Hepatocyte (in vitro differentiated cells): ENCODE results near the gene IRF7. TPM values are rescaled to one million over a fixed set of nuclear protein-coding genes. Genes with fewer than 3 reads are reported as not detected.

Experiments used
- DNase-seq: peaks from one replicate; pipeline ENCODE4 v3.0.0-alpha.2; 2016; ENCODE audit warnings: low spot score
- H2AFZ ChIP-seq: fragments of 200-600 bp; sonication (generic); 2 replicates; pipeline ENCODE4 v1.6.0; 2016; ENCODE audit warnings: antibody characterized with exemption, mild to moderate bottlenecking
- H3K27ac ChIP-seq: fragments of 200-600 bp; sonication (generic); 2 replicates; pipeline ENCODE4 v1.5.1; 2016; ENCODE audit warnings: mild to moderate bottlenecking
- H3K27me3 ChIP-seq: fragments of 200-600 bp; sonication (generic); 2 replicates; pipeline ENCODE4 v1.6.1; 2016
- H3K36me3 ChIP-seq: fragments of 200-600 bp; sonication (generic); replicated peaks from 2 replicates; pipeline ENCODE4 v1.5.1; 2016; ENCODE audit warnings: low read depth; ENCODE audit not compliant: insufficient read depth
- H3K4me1 ChIP-seq: fragments of 200-600 bp; sonication (generic); 2 replicates; pipeline ENCODE4 v1.5.1; 2016; ENCODE audit warnings: mild to moderate bottlenecking, moderate library complexity; ENCODE audit not compliant: insufficient read depth
- H3K4me2 ChIP-seq: fragments of 200-600 bp; sonication (generic); 2 replicates; pipeline ENCODE4 v1.6.0; 2016
- H3K4me3 ChIP-seq: fragments of 200-600 bp; sonication (generic); 2 replicates; pipeline ENCODE4 v1.5.1; 2016; ENCODE audit warnings: mild to moderate bottlenecking
- H3K79me2 ChIP-seq: fragments of 200-600 bp; sonication (generic); 2 replicates; pipeline ENCODE4 v1.6.0; 2017; ENCODE audit warnings: mild to moderate bottlenecking
- H3K9me2 ChIP-seq: fragments of 200-600 bp; sonication (generic); replicated peaks from 2 replicates; pipeline ENCODE4 v1.6.0; 2017; ENCODE audit warnings: mild to moderate bottlenecking; ENCODE audit not compliant: insufficient read depth
- H3K9me3 ChIP-seq: fragments of 200-600 bp; sonication (generic); 2 replicates; pipeline ENCODE4 v1.5.1; 2016; ENCODE audit warnings: low read depth, mild to moderate bottlenecking
- H4K20me1 ChIP-seq: fragments of 200-600 bp; sonication (generic); 2 replicates; pipeline ENCODE4 v1.6.0; 2016; ENCODE audit warnings: mild to moderate bottlenecking; ENCODE audit not compliant: insufficient read depth, poor library complexity, severe bottlenecking
- EZH2 ChIP-seq: fragments of 200-600 bp; sonication (generic); IDR thresholded peaks from 2 replicates; pipeline ENCODE4 v1.6.1; 2016; ENCODE audit warnings: antibody characterized with exemption, mild to moderate bottlenecking, borderline replicate concordance
- EZH2phosphoT487 ChIP-seq: fragments of 200-600 bp; sonication (generic); IDR thresholded peaks from one replicate; pipeline ENCODE4 v1.6.1; 2018; ENCODE audit warnings: antibody characterized with exemption, mild to moderate bottlenecking, low read depth, moderate library complexity; ENCODE audit not compliant: unreplicated experiment, severe bottlenecking
- WGBS: methylation state at CpG from one replicate; pipeline ENCODE4 v1.1.6; 2016; ENCODE audit warnings: low lambda C conversion rate; ENCODE audit errors: missing lambda C conversion rate; 5-methylcytosine and 5-hydroxymethylcytosine counted together
- polyA plus RNA-seq: library from polyadenylated mRNA; unstranded; fragments of >200 nt; fragmentation: Nextera tagmentation; extraction: Ambion mirVana; gene quantifications from 2 replicates; pipeline ENCODE4 v1.2.1, GENCODE V29; 2016
- total RNA-seq: library from RNA; depleted of rRNA; stranded (reverse); fragments of >200 nt; gene quantifications from 2 replicates; pipeline ENCODE4 v1.2.3, GENCODE V29; 2014
- TF ChIP-seq, protein P1 (sequence below): fragments of 200-600 bp; sonication (generic); IDR thresholded peaks from 2 replicates; pipeline ENCODE4 v1.5.1; 2016; ENCODE audit warnings: antibody characterized with exemption, mild to moderate bottlenecking; ENCODE audit not compliant: poor library complexity

IRF7 gene
- total and polyA plus RNA-seq, 2 experiments from 2014 or later = 10.4 to 24.6 TPM

DNA sequence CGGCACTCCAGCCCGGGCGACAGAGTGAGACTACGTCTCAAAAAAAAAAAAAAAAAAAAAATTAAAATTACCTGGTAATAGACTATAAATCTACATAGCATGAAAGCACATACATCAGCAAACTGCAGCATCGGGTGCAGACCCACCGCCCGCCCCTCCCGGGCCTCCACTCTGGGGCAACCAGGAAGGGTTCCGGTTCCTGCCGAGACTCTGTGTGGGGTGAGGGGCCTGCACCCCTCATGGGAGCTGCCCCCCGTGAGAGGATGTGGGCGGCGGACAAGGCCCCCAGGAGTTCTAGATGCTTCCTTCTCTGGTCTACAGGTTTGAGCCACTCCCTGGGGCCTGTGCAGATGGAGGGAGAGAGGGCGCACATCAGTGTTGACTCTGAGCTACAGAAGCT, 30.5 kb upstream of the IRF7 start:
- no peak overlapping the region for H3K4me2 ChIP-seq

DNA sequence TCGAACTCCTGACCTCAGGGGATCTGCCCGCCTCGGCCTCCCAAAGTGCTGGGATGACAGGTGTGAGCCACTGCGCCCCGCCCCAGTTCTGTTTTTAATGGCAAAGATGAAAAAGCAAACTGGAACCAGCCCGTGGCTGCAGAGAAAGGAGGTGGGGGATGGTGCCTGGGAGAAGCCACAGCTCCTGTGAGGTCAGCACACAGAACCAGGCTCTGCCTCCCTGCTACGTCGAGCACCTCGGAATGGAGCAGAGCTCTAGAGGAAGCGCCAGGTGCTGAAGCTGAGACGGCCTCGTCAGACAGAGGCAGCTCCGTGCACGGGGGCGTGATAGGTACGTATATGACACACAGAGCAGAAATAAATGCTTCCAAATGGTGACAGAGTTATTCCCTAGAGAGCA, 29.8 kb upstream of the IRF7 start:
- no peak for DNase-seq
- Histone ChIP-seq H3K27ac (no peak overlapping the region), H3K9me2 (no peaks in the 10 kb centered on the region), H2AFZ (no peak overlapping the region), H3K4me1 (no peaks in the 10 kb centered on the region), H3K4me3 (no peak overlapping the region), H3K79me2 (no peaks in the 10 kb centered on the region), H3K4me2 (no peak overlapping the region), H4K20me1 (peaks cover 2% of the 10 kb centered on the region), H3K27me3 (peaks cover 5% of the 10 kb centered on the region), H3K36me3 (no peaks in the 10 kb centered on the region), H3K9me3 (no peaks in the 10 kb centered on the region)
- TF ChIP-seq EZH2phosphoT487 (no peak), EZH2 (no peak)
- TF ChIP-seq, protein P1, sequence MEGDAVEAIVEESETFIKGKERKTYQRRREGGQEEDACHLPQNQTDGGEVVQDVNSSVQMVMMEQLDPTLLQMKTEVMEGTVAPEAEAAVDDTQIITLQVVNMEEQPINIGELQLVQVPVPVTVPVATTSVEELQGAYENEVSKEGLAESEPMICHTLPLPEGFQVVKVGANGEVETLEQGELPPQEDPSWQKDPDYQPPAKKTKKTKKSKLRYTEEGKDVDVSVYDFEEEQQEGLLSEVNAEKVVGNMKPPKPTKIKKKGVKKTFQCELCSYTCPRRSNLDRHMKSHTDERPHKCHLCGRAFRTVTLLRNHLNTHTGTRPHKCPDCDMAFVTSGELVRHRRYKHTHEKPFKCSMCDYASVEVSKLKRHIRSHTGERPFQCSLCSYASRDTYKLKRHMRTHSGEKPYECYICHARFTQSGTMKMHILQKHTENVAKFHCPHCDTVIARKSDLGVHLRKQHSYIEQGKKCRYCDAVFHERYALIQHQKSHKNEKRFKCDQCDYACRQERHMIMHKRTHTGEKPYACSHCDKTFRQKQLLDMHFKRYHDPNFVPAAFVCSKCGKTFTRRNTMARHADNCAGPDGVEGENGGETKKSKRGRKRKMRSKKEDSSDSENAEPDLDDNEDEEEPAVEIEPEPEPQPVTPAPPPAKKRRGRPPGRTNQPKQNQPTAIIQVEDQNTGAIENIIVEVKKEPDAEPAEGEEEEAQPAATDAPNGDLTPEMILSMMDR = no peak
- WGBS = 92% methylated on average over 16 of the region's 16 CpGs

More for the DNA sequence above, 30.5 kb upstream of the IRF7 start:
- no peaks in the 10 kb centered on the region for H3K36me3 ChIP-seq
- H3K79me2 ChIP-seq = no peaks in the 10 kb centered on the region
- no peak overlapping the region for H2AFZ ChIP-seq
- no peaks in the 10 kb centered on the region for H3K9me3 ChIP-seq
- no peaks in the 10 kb centered on the region for H3K4me1 ChIP-seq
- WGBS = 94% methylated on average over 14 of the region's 14 CpGs
- H4K20me1 ChIP-seq = peaks cover 2% of the 10 kb centered on the region
- no peaks in the 10 kb centered on the region for H3K27me3 ChIP-seq
- no peak for DNase-seq
- H3K4me3 ChIP-seq = no peak overlapping the region
- H3K9me2 ChIP-seq = no peaks in the 10 kb centered on the region
- no peak for TF ChIP-seq EZH2phosphoT487
- no peak for TF ChIP-seq EZH2
- TF ChIP-seq, protein P1 = no peak
- no peak overlapping the region for H3K27ac ChIP-seq

DNA sequence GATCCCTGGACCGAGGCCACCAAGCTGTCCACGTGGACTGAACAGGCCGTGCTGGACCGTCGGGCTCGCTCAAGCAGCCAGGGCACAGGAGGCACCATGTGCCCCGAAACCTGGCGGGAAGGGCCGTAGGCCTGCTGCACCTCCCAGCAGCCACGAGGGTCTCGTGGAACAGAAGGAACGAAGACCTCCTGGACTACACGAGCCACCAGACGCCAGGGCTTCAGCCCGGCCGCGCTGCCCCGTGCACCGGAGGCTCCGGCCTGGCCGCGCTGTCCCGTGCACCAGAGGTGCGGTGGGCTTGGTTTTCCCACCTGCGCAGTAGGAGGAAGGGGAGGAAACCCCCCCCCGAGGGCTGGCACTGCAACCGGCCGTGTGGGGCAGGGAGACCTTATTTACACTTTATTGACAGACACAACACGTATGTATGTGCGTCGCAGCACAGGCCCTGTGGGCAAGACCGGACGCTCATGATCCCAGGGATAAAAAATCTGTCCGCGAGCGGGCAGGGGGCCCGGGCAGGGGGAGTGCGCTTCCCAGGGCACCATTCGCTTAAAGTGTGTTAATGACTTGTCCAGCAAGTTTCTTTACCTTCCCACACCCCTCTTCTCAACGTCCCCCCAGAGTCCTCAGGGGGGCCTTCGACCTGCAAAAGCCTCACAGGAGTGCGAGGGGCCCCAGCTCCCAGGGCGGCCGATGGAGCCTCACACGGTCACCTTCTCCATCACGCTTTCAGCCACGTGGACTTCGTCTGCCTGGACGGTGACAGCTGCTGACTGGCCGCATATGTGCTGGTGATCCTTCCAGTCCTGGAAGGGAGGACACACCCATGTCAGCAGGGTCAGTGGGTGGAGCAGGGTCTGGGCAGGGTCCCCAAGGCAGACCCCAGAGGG, 28.3 kb upstream of the IRF7 start:
- Histone ChIP-seq H3K4me3 (no peak overlapping the region), H2AFZ (no peak overlapping the region), H3K4me2 (no peak overlapping the region), H3K27me3 (peaks cover 13% of the 10 kb centered on the region), H4K20me1 (peaks cover 10% of the 10 kb centered on the region), H3K9me2 (no peaks in the 10 kb centered on the region), H3K9me3 (no peaks in the 10 kb centered on the region), H3K4me1 (peaks cover 2% of the 10 kb centered on the region), H3K36me3 (no peaks in the 10 kb centered on the region), H3K27ac (no peak overlapping the region), H3K79me2 (no peaks in the 10 kb centered on the region)
- 93% methylated on average over 46 of the region's 50 CpGs for WGBS
- no peak for DNase-seq
- TF ChIP-seq EZH2 = no peak

DNA sequence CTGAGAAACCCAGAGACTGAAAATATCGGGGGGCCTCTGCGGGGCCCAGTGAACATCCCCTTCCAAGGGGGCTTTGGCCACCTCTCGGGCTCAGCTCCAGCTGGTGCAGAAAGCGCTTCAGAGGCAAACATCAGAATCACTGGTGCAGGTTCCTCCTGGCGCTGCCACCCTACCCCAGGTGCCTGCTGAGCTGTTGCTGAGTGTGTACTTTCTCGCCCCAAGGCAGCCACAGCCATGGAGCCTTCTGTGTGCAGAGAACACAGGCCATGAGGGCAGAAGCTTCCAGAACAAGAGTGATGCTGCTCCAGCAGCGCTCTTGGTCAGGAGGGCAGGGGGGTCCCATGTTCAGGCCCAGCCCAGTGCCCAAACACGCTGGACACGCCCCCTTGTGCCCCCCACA, 27.6 kb upstream of the IRF7 start:
- peaks cover 17% of the 10 kb centered on the region for H4K20me1 ChIP-seq
- H3K27ac ChIP-seq = no peak overlapping the region
- peaks cover 20% of the 10 kb centered on the region for H3K27me3 ChIP-seq
- H2AFZ ChIP-seq = no peak overlapping the region
- no peak overlapping the region for H3K4me2 ChIP-seq
- TF ChIP-seq EZH2phosphoT487 (no peak), EZH2 (no peak)
- TF ChIP-seq, protein P1 = no peak
- H3K79me2 ChIP-seq = no peaks in the 10 kb centered on the region
- H3K9me2 ChIP-seq = no peaks in the 10 kb centered on the region
- no peaks in the 10 kb centered on the region for H3K9me3 ChIP-seq
- H3K4me3 ChIP-seq = no peak overlapping the region
- no peaks in the 10 kb centered on the region for H3K36me3 ChIP-seq
- DNase-seq = no peak
- WGBS = 84% methylated on average over 9 of the region's 9 CpGs
- peaks cover 9% of the 10 kb centered on the region for H3K4me1 ChIP-seq
